CD4-positive, alpha-beta T cell treated with Interleukin-17A for 4 hours (primary cell): Measurements from ENCODE around the gene PRKACA.

Experiments
- DNase-seq: peaks from one replicate; pipeline ENCODE4 v3.0.0-alpha.2; 2020; ENCODE audit warnings: mixed read lengths

PRKACA gene

GRCh38 chr19:14117668-14118164, at the start of gene PRKACA:
Gene PRKACA (minus strand): TSS chr19:14117762. CDS start chr19:14117547, 215 bp downstream.
- DNase-seq = peak; percentile 98

DNA sequence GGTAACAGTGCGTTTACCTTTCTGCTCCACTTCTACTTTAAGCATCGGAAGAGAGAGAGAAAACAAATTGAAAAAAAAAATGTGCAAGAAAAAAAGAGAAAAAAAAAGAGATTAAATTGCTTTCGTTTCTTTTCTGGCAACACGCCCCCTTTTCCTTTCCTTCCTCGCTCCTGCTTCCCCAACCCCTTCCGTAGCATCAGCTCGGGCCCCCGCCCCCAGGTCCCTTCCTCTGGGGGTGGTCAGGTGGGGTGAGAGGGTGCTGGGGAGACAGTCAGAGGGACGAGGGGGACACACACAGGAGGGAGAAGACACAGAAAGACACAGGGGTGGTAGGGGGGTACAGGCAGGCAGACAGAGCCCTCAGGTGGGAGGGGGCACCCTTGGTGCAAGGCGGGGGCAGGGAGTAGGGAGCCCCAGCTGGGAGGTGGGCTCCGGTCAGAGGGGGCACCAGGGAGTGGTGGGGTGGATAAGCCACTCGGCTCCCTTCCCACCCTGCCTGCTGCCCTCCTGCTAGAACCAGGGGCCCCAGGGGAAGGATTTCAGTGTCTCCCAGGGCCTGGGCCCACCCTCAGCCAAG, 49.5 kb upstream of the PRKACA start:
- peak; percentile 38 for DNase-seq

DNA sequence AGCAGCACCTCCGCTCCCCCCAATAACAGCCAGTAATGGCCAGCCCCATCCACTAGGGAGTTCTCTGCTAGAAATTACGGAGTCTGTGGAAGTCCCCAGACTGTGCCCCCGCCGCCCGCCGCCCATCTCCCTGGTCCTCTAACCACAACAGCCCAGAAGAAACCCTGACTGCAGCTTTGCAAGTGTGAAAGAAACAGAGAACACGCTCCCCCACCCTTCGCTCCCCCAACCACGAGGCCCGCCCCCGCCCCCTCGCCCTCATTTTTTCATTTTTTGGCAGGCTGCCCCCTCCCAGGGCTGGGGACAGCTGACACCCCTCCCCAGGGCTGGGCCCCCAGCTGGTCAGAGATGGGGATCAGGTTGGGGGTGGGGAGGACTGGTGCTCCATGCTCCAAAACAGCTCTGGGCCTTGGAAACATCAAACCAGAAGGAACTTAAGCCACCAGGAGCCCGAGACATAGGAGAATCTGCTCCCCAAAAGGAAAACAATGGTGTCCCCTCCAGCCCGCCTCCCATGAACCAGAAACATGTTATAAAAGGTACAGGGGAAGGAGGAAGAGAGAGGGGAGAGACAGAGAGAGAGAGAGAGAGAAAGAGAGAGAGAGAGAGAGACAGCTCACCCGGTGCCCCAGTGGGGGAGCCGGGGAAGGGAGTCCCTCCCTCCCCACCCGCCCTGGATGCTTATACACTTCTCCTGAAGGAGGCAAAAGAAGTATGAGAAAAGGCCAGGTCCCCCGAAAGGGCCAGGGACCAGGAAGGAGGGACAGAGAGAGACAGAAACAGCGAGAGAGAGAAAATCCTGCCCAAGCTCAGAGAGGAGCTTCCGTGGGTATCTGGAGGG, 48.6 kb upstream of the PRKACA start:
- peak; percentile 44 for DNase-seq

DNA sequence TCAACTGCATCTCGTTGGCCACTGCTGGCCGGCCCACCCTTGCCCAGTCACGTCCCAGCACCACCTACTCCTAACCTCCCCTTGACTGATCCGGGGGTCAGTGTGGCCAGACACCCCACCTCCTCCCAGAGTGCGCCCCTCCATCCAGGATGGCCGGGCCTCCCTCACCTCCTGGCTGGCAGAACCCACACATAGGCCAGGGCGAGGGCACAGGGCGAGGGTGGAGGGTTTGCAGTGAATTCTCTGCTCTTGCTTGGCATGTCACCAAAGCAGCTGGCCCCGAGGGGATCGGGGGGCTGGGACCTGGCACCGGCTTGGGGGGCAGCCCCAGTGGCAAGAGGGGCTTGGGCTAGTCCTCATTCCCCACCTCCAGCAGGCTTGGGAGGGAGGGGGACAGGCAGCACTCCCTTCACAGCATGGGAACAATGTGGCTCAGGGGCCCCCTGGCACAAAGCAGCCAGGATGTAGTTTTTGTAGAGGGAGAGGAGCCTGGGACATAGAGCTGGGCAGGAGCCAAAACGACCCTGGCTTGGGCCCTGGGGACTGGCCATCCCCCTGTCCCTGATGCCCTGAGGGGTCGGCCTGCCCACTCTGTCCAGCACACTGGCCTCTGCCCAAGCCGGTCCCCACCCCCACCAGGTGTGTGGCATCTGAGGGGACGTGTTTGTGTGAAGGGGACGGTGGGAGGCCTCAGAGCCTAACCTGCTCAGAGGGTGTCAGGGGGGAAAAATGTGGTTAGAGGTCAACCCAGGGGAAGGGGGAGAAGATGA, 47.3 kb upstream of the PRKACA start:
- DNase-seq = no peak

GRCh38 chr19:14164082-14164481, 46.5 kb upstream of the PRKACA start:
- no peak for DNase-seq

DNA sequence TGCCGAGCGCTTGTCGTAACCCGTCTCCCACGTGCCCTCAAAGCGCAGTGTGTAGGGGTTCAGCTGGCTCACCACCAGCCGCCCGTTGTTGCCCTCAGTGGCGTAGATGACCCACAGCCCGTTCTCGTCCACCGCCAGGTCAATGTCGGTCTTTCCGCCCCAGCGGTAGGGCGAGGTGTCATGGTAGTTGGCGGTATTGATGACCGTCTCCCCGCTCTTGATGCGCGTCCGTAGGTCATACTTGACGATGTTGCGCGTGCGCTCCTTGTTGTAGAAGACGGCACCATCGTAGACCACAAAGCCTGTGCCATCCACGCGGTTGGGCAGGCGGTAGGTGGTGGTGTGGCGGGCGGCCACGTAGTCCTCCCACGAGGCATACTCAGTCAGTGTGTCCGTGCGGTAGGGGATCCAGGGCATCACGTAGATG, 45.3 kb upstream of the PRKACA start:
- no peak for DNase-seq

- no peak for DNase-seq
Measured at GRCh38 chr19:14161305-14161704, 43.7 kb upstream of the PRKACA start.

GRCh38 chr19:14160017-14160703, 42.6 kb upstream of the PRKACA start:
- no peak for DNase-seq

GRCh38 chr19:14159059-14159458, 41.5 kb upstream of the PRKACA start:
- DNase-seq = no peak

DNA sequence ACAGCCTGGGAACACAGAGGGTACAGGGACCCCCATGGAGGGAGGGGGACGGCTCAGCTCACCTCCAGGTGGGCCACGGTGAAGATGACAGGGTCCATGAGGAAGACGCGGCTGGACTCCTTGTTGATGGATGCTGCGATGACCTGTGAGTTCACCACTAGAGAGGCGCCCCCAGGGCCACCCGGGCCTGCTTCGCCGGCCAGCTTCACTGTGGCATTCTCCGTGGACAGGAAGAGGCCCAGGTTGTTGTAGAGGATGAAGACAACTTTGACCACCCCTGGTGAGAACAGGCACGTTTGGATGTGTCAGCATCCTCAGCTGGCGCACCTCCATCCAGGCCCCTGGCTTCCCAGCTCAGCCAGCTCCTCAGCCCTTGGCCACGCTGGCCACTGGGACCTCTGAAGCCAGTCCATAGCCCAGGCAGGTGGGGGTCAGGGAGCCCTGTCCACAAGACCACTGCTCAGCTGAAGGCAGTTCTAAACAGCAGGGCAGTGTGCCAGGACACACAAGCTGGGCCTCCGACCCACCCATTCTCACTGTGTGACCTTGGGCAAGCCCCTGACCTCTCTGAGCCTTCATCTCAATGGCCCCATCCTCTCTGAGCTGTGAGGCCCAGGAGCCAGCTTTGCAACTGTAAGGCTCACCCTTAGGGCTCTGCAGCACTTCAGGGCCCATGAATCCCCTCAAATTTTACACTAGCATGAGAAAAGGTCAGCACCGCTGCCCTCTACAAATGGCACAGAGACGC, 40.9 kb upstream of the PRKACA start:
- no peak for DNase-seq

DNA sequence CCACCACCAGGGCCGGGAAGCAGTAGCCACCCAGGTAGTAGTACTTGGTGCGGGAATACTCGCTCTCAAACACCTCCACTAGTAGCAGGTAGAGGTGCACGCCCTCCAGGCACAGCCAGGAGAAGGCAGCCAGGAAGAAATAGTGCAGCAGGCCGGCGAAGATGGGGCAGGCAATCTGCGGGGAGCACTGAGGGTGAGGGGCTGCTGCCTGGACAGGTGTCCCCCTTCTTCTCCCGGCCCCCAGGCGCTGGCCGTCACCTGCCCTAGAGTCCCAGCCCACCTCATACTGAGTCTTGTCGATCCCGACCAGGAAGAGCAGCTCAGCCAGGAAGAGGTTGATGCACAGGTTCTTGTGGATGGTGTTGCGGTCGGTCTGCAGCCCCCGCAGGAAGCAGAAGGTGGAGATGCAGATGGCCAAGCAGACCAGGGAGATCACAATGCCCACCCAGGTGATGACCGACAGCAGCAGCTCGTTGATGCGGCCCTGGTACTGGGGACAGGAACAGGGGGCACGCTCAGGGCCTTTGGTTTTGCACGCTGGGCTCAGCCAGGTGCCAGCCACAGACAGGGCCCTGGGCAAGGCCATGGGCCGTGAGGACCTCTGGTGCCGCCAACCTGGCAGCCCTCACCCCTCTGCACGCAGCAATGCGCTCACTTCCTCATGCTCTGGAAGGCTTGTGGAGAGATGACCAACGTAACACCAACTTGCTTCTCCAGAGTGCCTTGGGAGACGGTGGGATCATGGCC, 39.6 kb upstream of the PRKACA start:
- DNase-seq = no peak

DNA sequence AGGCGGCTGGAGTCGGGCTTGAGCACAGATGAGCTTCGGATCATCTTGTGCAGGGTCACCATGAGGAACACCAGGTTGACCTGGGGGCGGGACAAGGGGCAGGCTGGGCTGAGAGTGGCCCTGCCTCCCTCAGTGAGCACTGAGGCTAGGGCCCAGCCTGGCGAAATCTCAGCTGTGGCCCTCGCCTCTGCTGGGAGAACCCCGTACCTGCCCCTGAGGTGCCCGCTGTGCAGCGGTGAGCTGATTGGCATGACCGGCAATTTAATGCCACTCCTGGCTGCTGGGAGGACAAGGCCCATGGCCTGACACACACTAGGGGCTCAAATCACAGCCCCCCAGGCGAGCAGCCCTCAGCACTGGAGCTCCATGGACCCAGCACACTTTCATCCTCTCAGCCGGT, 38.6 kb upstream of the PRKACA start:
- DNase-seq = no peak

GRCh38 chr19:14155371-14155770, 37.8 kb upstream of the PRKACA start:
- no peak for DNase-seq

DNA sequence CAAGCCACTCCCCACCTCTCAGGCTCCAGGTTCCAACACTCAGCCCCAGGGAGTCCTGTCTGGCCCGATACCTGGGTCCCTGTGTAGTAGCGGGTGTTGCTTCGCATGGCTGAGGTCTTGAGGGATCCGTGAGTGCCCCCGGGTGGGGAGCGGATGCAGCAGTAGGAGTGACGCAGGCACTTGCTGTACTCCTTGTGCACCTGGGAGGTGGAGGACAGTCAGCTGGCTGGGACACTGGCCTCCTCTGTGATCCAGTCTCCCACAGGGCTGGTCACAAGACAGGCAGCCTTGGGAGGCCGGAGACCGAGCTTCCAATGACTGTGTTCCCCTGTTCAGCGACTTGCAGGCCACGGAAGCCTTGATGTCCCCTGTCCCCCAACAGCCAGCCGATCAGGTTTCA, 35.2 kb upstream of the PRKACA start:
- DNase-seq = no peak

GRCh38 chr19:14150770-14151661, 33.5 kb upstream of the PRKACA start:
- no peak for DNase-seq

- peak; percentile 37 for DNase-seq
Measured at GRCh38 chr19:14150041-14150769, 32.6 kb upstream of the PRKACA start.

GRCh38 chr19:14149509-14149994, 32.0 kb upstream of the PRKACA start:
- peak; percentile 80 for DNase-seq

DNA sequence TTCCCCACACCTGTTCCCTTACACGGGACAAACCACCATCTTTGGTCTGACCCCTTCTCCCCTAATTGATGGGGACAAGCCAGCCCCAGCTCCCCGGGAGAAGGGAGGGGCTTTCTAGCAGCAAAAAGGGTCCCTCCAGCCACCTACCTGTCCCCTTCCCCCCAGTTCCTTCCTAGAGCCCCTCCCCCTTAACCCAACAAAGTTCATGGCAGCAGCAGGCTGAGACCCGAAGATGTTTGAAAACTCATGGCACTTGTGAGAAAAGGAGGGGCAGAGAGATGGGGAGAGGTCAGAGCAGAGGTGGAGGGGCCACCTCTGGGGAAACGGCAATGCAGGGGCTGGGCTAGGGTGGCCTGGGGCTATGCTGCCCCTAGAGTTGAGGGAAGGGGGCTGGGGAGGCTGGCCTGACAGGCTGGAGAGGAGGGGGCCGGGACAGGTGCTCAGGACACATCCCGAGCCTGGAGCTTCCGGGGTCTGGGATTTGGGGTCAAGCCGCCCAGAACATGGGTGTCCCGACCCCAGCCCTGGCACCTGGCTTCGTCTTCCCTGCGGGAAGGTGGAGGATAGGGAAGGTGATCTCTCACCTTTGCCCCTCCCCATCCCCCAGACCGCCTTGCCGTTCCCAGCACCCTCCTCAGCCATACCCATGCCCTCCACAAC, 31.3 kb upstream of the PRKACA start:
- DNase-seq = no peak
